ENCODE results near the gene CYP39A1.

DNA sequence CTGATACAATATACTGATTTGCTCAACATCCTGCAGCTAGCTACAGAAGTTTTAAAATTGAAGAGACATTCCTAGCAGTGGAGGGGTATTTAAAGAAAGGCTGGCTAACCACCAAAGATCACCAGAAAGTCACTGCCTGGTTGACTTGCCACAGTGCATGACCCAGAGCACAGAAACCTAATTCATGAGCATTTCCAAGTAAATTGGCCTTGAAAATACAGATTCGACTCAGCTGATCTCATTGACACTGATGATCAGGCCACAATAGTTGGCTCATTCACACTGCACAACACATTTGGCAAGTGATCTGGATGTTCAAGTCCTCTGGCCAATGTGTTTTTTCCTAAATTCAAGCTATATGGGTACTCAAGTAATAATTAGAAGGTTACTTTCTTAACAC lies 21.8 kb upstream of the CYP39A1 start:
- TF ChIP-seq MYC (IDR thresholded peaks at IDR 0.05; ENCODE audit: borderline replicate concordance, low read length) (no peak), EP300 (IDR thresholded peaks at IDR 0.05) (no peak), MAZ (IDR thresholded peaks at IDR 0.05; ENCODE audit: borderline replicate concordance, low read depth, low read length) (no peak), POLR2A (IDR thresholded peaks at IDR 0.05; ENCODE audit: low read length) (no peak), MAFK (IDR thresholded peaks at IDR 0.05; ENCODE audit: partially characterized antibody) (no peak), BHLHE40 (IDR thresholded peaks at IDR 0.05; ENCODE audit: low read depth, low read length) (no peak)
- TF ChIP-seq, protein P1, sequence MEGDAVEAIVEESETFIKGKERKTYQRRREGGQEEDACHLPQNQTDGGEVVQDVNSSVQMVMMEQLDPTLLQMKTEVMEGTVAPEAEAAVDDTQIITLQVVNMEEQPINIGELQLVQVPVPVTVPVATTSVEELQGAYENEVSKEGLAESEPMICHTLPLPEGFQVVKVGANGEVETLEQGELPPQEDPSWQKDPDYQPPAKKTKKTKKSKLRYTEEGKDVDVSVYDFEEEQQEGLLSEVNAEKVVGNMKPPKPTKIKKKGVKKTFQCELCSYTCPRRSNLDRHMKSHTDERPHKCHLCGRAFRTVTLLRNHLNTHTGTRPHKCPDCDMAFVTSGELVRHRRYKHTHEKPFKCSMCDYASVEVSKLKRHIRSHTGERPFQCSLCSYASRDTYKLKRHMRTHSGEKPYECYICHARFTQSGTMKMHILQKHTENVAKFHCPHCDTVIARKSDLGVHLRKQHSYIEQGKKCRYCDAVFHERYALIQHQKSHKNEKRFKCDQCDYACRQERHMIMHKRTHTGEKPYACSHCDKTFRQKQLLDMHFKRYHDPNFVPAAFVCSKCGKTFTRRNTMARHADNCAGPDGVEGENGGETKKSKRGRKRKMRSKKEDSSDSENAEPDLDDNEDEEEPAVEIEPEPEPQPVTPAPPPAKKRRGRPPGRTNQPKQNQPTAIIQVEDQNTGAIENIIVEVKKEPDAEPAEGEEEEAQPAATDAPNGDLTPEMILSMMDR (IDR thresholded peaks at IDR 0.05), result no peak
- TF ChIP-seq, protein P2, sequence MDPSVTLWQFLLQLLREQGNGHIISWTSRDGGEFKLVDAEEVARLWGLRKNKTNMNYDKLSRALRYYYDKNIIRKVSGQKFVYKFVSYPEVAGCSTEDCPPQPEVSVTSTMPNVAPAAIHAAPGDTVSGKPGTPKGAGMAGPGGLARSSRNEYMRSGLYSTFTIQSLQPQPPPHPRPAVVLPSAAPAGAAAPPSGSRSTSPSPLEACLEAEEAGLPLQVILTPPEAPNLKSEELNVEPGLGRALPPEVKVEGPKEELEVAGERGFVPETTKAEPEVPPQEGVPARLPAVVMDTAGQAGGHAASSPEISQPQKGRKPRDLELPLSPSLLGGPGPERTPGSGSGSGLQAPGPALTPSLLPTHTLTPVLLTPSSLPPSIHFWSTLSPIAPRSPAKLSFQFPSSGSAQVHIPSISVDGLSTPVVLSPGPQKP (IDR thresholded peaks at IDR 0.05; ENCODE audit: low read depth, low read length), result no peak

Measured in A549 (cell line).